ENCODE data around the gene EYS. TPM values are rescaled to one million over a fixed set of nuclear protein-coding genes. Genes with fewer than 3 reads are reported as not detected.

The EYS gene
- total RNA-seq, 1 experiment from 2014 or later: 1.5 TPM

DNA sequence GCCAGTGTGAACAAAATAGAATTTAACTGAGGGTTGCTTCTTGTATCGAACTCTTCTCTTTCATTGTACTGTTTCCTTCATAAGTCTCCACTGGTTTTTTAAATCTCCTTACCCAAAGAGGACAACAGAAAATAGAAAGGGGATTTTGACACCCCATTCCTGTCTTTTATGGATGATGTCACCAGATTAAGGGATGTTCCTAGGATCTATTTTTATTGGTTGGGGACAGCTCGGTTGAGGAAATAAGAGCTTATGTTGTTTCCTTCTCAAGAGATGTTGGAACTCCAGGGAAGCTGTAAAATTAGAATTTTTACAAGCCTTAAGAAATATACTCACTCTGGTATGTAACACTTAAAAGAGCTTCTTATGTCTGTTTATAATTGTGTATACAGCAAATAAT lies 1900.0 kb downstream of the EYS start:
- H3K9me3 Mint-ChIP-seq (ENCODE audit: unreplicated experiment): no peaks in the 10 kb centered on the region
- intact Hi-C loops (cut with micrococcal nuclease): loop anchor here (2.0 to 5.0 kb wide), 2 partner anchors 170 to 234 kb away; partner anchors contain the start of genes LOC128125822, PHF3 and PTP4A1
- CTCF ChIA-PET: interaction anchor here (0.5 to 2.3 kb wide), 5 partner anchors 10 to 499 kb away, joined by 3 to 6 read pairs (median 5); no protein-coding TSS in a partner anchor
- H3K4me1 Mint-ChIP-seq (ENCODE audit: insufficient read depth, unreplicated experiment): peaks cover 48% of the 10 kb centered on the region
- no peaks in the 10 kb centered on the region for H3K27me3 Mint-ChIP-seq (ENCODE audit: insufficient read depth, unreplicated experiment)
- POLR2A ChIA-PET: interaction anchor here (0.7 to 7.8 kb wide), 19 partner anchors 8 to 463 kb away, joined by 3 to 73 read pairs (median 4); partner anchors contain the start of gene PHF3
- peak overlapping the region; percentile 99 for H3K27ac Mint-ChIP-seq (ENCODE audit: low read depth, unreplicated experiment)
- peak; percentile 18 for DNase-seq (ENCODE audit: unreplicated experiment)
- TF ChIP-seq, protein P1, sequence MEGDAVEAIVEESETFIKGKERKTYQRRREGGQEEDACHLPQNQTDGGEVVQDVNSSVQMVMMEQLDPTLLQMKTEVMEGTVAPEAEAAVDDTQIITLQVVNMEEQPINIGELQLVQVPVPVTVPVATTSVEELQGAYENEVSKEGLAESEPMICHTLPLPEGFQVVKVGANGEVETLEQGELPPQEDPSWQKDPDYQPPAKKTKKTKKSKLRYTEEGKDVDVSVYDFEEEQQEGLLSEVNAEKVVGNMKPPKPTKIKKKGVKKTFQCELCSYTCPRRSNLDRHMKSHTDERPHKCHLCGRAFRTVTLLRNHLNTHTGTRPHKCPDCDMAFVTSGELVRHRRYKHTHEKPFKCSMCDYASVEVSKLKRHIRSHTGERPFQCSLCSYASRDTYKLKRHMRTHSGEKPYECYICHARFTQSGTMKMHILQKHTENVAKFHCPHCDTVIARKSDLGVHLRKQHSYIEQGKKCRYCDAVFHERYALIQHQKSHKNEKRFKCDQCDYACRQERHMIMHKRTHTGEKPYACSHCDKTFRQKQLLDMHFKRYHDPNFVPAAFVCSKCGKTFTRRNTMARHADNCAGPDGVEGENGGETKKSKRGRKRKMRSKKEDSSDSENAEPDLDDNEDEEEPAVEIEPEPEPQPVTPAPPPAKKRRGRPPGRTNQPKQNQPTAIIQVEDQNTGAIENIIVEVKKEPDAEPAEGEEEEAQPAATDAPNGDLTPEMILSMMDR (IDR thresholded peaks at IDR 0.05; ENCODE audit: unreplicated experiment): no peak
- BruUV-seq (replicated peaks): no TSS peak
- H3K36me3 Mint-ChIP-seq (ENCODE audit: insufficient read depth, unreplicated experiment): peaks cover 7% of the 10 kb centered on the region
- peak overlapping the region; percentile 75 for H3K4me3 Mint-ChIP-seq (ENCODE audit: unreplicated experiment)

DNA sequence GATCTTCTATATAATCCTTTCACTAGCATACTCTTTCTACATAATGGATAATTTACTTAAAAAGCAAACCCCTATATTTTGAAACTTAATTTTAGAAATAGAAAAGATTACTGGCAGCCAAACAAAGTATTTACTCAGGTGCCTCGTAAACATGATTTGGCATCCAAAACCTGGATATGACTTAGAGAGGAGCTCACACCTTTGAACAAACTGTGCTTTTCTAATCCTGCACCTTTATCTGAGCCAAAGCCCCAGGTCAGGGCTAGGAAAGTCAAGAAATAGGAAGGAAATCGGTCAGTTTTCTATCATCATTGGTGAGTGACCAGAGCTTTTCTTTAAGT lies 1900.5 kb downstream of the EYS start:
- intact Hi-C loops (cut with micrococcal nuclease): loop anchor here (2.0 to 5.0 kb wide), 2 partner anchors 169 to 234 kb away; partner anchors contain the start of genes LOC128125822, PHF3 and PTP4A1
- POLR2A ChIA-PET: interaction anchor here (0.6 to 7.8 kb wide), 28 partner anchors 8 to 459 kb away, joined by 3 to 73 read pairs (median 3); partner anchors contain the start of gene PHF3
- no peak for DNase-seq (ENCODE audit: unreplicated experiment)
- peak overlapping the region; percentile 75 for H3K4me3 Mint-ChIP-seq (ENCODE audit: unreplicated experiment)
- no TSS peak for BruUV-seq (replicated peaks)
- no peaks in the 10 kb centered on the region for H3K27me3 Mint-ChIP-seq (ENCODE audit: insufficient read depth, unreplicated experiment)
- H3K27ac Mint-ChIP-seq (ENCODE audit: low read depth, unreplicated experiment): peak overlapping the region; percentile 99
- TF ChIP-seq, protein P1 (IDR thresholded peaks at IDR 0.05; ENCODE audit: unreplicated experiment): no peak
- CTCF ChIA-PET: interaction anchor here (0.6 to 2.3 kb wide), 6 partner anchors 11 to 499 kb away, joined by 3 to 6 read pairs (median 3); no protein-coding TSS in a partner anchor
- peaks cover 46% of the 10 kb centered on the region for H3K4me1 Mint-ChIP-seq (ENCODE audit: insufficient read depth, unreplicated experiment)
- H3K36me3 Mint-ChIP-seq (ENCODE audit: insufficient read depth, unreplicated experiment): peaks cover 5% of the 10 kb centered on the region
- no peaks in the 10 kb centered on the region for H3K9me3 Mint-ChIP-seq (ENCODE audit: unreplicated experiment)

DNA sequence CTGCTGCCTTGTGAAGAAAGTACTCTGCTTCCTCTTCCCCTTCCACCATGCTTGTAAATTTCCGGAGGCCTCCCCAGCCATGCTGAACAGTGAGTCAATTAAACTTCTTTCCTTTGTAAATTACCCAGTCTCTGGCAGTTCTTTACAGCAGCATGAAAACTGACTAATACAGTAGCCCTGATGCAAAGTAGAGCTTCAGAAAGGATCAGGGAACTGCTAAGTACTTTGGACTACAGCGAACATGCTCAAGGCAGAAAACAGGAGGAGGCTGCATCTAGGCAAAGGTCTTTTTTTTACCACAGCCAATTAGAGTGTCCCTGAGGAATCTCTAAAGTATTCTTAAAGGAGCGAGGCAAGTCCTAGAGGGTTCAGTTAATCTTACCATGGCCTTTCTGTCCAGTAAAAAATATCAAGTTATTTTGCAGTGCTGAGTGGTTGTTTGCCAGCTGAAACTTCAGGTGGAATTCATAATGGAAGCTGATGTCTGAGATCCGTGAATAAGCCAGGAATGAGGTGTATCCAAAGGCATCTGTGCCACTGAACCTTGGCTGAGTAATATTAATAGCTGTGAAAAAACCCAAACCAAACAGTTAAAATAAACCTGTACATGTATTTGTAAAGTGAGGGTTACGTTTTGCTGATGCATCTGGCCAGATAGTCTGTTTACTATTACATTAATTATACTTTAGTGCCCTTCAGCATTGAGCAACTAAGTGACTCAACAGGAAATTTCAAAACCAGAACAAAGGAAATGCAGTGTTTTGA lies 1901.0 kb downstream of the EYS start:
- DNase-seq (ENCODE audit: unreplicated experiment): peak; percentile 92
- Mint-ChIP-seq H3K9me3 (ENCODE audit: unreplicated experiment) (no peaks in the 10 kb centered on the region), H3K27ac (ENCODE audit: low read depth, unreplicated experiment) (peak overlapping the region; percentile 99), H3K27me3 (ENCODE audit: insufficient read depth, unreplicated experiment) (no peaks in the 10 kb centered on the region), H3K4me3 (ENCODE audit: unreplicated experiment) (peak overlapping the region; percentile 75), H3K36me3 (ENCODE audit: insufficient read depth, unreplicated experiment) (no peaks in the 10 kb centered on the region), H3K4me1 (ENCODE audit: insufficient read depth, unreplicated experiment) (peaks cover 41% of the 10 kb centered on the region)
- TF ChIP-seq, protein P1 (IDR thresholded peaks at IDR 0.05; ENCODE audit: unreplicated experiment): no peak
- ChIA-PET POLR2A (interaction anchor here (0.6 to 7.8 kb wide), 29 partner anchors 9 to 458 kb away, joined by 3 to 73 read pairs (median 3); partner anchors contain the start of gene PHF3), CTCF (interaction anchor here (0.6 to 2.3 kb wide), 7 partner anchors 12 to 498 kb away, joined by 3 to 6 read pairs (median 3); no protein-coding TSS in a partner anchor)
- intact Hi-C loops (cut with micrococcal nuclease): loop anchor here (2.0 to 5.0 kb wide), 2 partner anchors 169 to 233 kb away; partner anchors contain the start of genes LOC128125822, PHF3 and PTP4A1
- BruUV-seq (replicated peaks): TSS peak; percentile 79

DNA sequence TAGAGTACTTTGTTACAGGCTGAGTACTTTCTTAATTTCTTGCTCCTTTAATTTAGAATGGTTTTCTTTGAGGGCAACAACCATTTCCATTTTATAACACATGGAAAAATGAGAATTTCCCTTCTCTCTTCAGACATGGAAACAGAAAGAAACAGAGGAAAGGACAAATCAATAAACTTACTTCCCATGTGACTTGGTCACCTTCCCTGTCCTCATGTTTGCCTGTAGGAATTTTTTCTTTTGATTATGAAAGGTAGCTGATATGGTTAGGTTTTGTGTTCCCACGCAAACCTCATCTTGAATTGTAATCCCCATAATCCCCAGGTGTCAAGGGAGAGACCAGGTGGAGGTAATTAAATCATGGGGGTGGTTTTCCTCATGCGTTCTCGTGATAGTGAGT lies 1901.7 kb downstream of the EYS start:
- ChIA-PET POLR2A (interaction anchor here (0.7 to 7.8 kb wide), 8 partner anchors 10 to 458 kb away, joined by 3 to 73 read pairs (median 17); partner anchors contain the start of genes LOC128125822 and PTP4A1), CTCF (interaction anchor here (0.8 to 4.9 kb wide), 4 partner anchors 127 to 453 kb away, joined by 3 to 103 read pairs (median 3); no protein-coding TSS in a partner anchor)
- Mint-ChIP-seq H3K4me1 (ENCODE audit: insufficient read depth, unreplicated experiment) (peaks cover 37% of the 10 kb centered on the region), H3K9me3 (ENCODE audit: unreplicated experiment) (no peaks in the 10 kb centered on the region), H3K4me3 (ENCODE audit: unreplicated experiment) (peak overlapping the region; percentile 75), H3K27ac (ENCODE audit: low read depth, unreplicated experiment) (peak overlapping the region; percentile 99), H3K36me3 (ENCODE audit: insufficient read depth, unreplicated experiment) (no peaks in the 10 kb centered on the region), H3K27me3 (ENCODE audit: insufficient read depth, unreplicated experiment) (no peaks in the 10 kb centered on the region)
- TF ChIP-seq, protein P1 (IDR thresholded peaks at IDR 0.05; ENCODE audit: unreplicated experiment): no peak
- intact Hi-C loops (cut with micrococcal nuclease): loop anchor here (5.0 kb wide), 1 partner anchor 168 kb away; the partner anchor contains the start of gene PHF3
- no peak for DNase-seq (ENCODE audit: unreplicated experiment)
- BruUV-seq (replicated peaks): no TSS peak

Data from MCF 10A (cell line).